B cell (primary cell): ENCODE measurements around the gene ATP5ME.

ENCODE experiments used
- CTCF ChIP-seq: fragments of 200-600 bp; IDR thresholded peaks from one replicate; pipeline ENCODE4 v1.8.0; 2022; ENCODE audit warnings: antibody characterized with exemption, mild to moderate bottlenecking
- EZH2 ChIP-seq: IDR thresholded peaks from 2 replicates; pipeline ENCODE4 v1.6.1; 2012; ENCODE audit warnings: borderline replicate concordance, low read depth, mild to moderate bottlenecking, moderate library complexity, low read length; ENCODE audit not compliant: insufficient read depth, poor library complexity, severe bottlenecking

- TF ChIP-seq CTCF: no peak
- no peak for TF ChIP-seq EZH2
Observed at GRCh38 chr4:654503-654845, 19.6 kb downstream of the ATP5ME start.
